Heart left ventricle (tissue), 16 donors: ENCODE results near the gene APOD. TPM values are rescaled to one million over a fixed set of nuclear protein-coding genes. Genes with fewer than 3 reads are reported as not detected.

ENCODE experiments used
- ATAC-seq, 4 donors: fragments of 200-7000 bp; cut with Tn5 transposase; one replicate each; pipeline ENCODE4 v1.9.1; 2020 to 2022; ENCODE audit warnings: moderate library complexity in 4 of 4, mild to moderate bottlenecking in 3 of 4, moderate number of reproducible peaks in 1 of 4
- DNase-seq, 5 donors: peaks; one replicate each; pipeline ENCODE4 v3.0.0-alpha.2; 2020
- H3K27ac ChIP-seq, 12 donors: fragments of 200-600 bp; sonication (generic) in 4 of 12; one replicate each; pipeline versions ENCODE4 v1.5.0 to v1.8.0; 2016 to 2022; ENCODE audit warnings: mild to moderate bottlenecking in 2 of 12
- H3K27me3 ChIP-seq, 9 donors: fragments of 200-600 bp; sonication (generic) in 2 of 9; one replicate each; pipeline versions ENCODE4 v1.5.1 to v1.8.0; 2016 to 2022; ENCODE audit warnings: mild to moderate bottlenecking in 3 of 9
- H3K36me3 ChIP-seq, 9 donors: fragments of 200-600 bp; sonication (generic) in 2 of 9; one replicate each; pipeline versions ENCODE4 v1.5.0 to v1.8.0; 2018 to 2022; ENCODE audit warnings: mild to moderate bottlenecking in 2 of 9
- H3K4me1 ChIP-seq, 12 donors: fragments of 200-600 bp; sonication (generic) in 4 of 12; one replicate each; pipeline versions ENCODE4 v1.5.0 to v1.8.0; 2016 to 2022; ENCODE audit warnings: mild to moderate bottlenecking in 3 of 12
- H3K4me3 ChIP-seq, 12 donors: fragments of 200-600 bp; sonication (generic) in 4 of 12; one replicate each; pipeline versions ENCODE4 v1.5.0 to v1.8.0; 2017 to 2022; ENCODE audit warnings: mild to moderate bottlenecking in 9 of 12, moderate library complexity in 4 of 12
- H3K9me3 ChIP-seq, 12 donors: fragments of 200-600 bp; sonication (generic) in 4 of 12; one replicate each; pipeline versions ENCODE4 v1.5.0 to v1.8.0; 2016 to 2022; ENCODE audit warnings: mild to moderate bottlenecking in 1 of 12
- CTCF ChIP-seq, 12 donors: fragments of 200-600 bp; sonication (generic) in 4 of 12; IDR thresholded peaks; one replicate each; pipeline versions ENCODE4 v1.5.0 to v1.8.0; 2018 to 2022; ENCODE audit warnings: antibody characterized with exemption in 12 of 12, mild to moderate bottlenecking in 5 of 12
- POLR2A ChIP-seq, 2 donors: fragments of 450-650 bp; IDR thresholded peaks; one replicate each; pipeline ENCODE4 v1.6.1; 2017; ENCODE audit warnings: antibody characterized with exemption in 2 of 2, mild to moderate bottlenecking in 2 of 2, moderate library complexity in 2 of 2
- WGBS, 4 donors: extraction: QIAGEN DNeasy Blood & Tissue Kit in 2 of 4; methylation state at CpG; one replicate each; pipeline versions ENCODE4 v1.1.5 to v1.1.7; 2013 to 2018; 5-methylcytosine and 5-hydroxymethylcytosine counted together
- intact Hi-C, 10 donors: fragments of 100-400 bp; cut with DNase I; formaldehyde crosslinking; loops; one replicate each; pipeline versions ENCODE4 v1.11.1 to v1.14.2; 2022
- polyA plus RNA-seq, 2 donors: library from polyadenylated mRNA; stranded (reverse); fragments of 200-250 nt; gene quantifications; one replicate each; pipeline ENCODE4 v1.2.3, GENCODE V29; 2013
- total RNA-seq, 9 donors: library from RNA; depleted of rRNA in 2 of 9; stranded (reverse); fragments of >200 nt in 2 of 9; fragmentation: NEBNext Ultra II Directional in 3 of 9; extraction: Animal tissue kit (Norgen Biotek cat#: 25700) in 3 of 9; gene quantifications; one replicate each; pipeline versions ENCODE4 v1.1.0 to v1.2.4, GENCODE V29; 2016 to 2023
- donor health status: ischemic (EF 13 %, LVEDD 7.1; RV severe dilation, severe dysfunction).
- donor health status: healthy with polysubstance abuse.
- donor health status: DM: no; HTN: yes; CAD: no.
- donor health status: DM: no; HTN: no; CAD: no.
- donor health status: ischemic (EF 25% LVEDD 6.9; RV normal size, moderate dysfunction).
- donor health status: ischemic (EF 25% LVEDD 5.7; RV mildly dilated, moderate dysfunction).
- donor health status: healthy.
- donor health status: DM: yes; HTN: yes; CAD: no.
- donor health status: ischemic (EF 35%, LVEDD 5.7; RV mildly dilated, moderate dysfunction).
- donor health status: nonischemic (EF 11% LVEDD 7.7; RV severe dilation, severe dysfunction).
- donor health status: DM: yes; HTN: yes; CAD: no.
- donor health status: PGD.
- donor health status: ischemic (EF 29% LVEDD 5.4; RV normal size, mild dysfunction).
- donor health status: nonischemic (EF 23%, LVEDD 6.1; RV moderate dilation, normal function).

Gene APOD
- total and polyA plus RNA-seq, 11 donors, result 101 to 1,096 (median 214) TPM

GRCh38 chr3:195580744-195581443 lies 2.8 kb downstream of the APOD start:
- intact Hi-C loops, result no loop called here
- H3K9me3 ChIP-seq, result no peaks in the 10 kb centered on the region
- TF ChIP-seq POLR2A (IDR thresholded peaks at IDR 0.05), result no peak
- TF ChIP-seq CTCF (IDR thresholded peaks at IDR 0.05), result no peak
- peaks cover 0 to 29% (median 9%) of the 10 kb centered on the region in 12 donors for H3K4me1 ChIP-seq
- DNase-seq, result no peak
- ATAC-seq, result no peak
- H3K27me3 ChIP-seq, result peaks cover 0 to 10% (median 0%) of the 10 kb centered on the region in 9 donors
- H3K36me3 ChIP-seq, result peaks cover 0 to 37% (median 4%) of the 10 kb centered on the region in 9 donors
- H3K4me3 ChIP-seq, result peak overlapping the region in 7 of 12 donors; percentile 34 to 55 (median 41)
- peak overlapping the region in 3 of 12 donors; percentile 12 to 49 (median 18) for H3K27ac ChIP-seq
- WGBS, 4 donors, result 47 to 58% (median 51%) methylated on average over 6 of the region's 6 CpGs

- peaks cover 0 to 25% (median 9%) of the 10 kb centered on the region in 12 donors for H3K4me1 ChIP-seq
- TF ChIP-seq CTCF (IDR thresholded peaks at IDR 0.05), result no peak
- TF ChIP-seq POLR2A (IDR thresholded peaks at IDR 0.05), result no peak
- peaks cover 0 to 5% (median 0%) of the 10 kb centered on the region in 12 donors for H3K9me3 ChIP-seq
- peak overlapping the region in 1 of 12 donors; percentile 5 for H3K4me3 ChIP-seq
- H3K27me3 ChIP-seq, result no peaks in the 10 kb centered on the region
- H3K36me3 ChIP-seq, result peaks cover 0 to 46% (median 4%) of the 10 kb centered on the region in 9 donors
- intact Hi-C loops, result no loop called here
- ATAC-seq (no peak), DNase-seq (no peak)
- H3K27ac ChIP-seq, result no peak overlapping the region
- WGBS, 4 donors, result 94 to 98% (median 97%) methylated on average over 12 of the region's 12 CpGs
Measured at GRCh38 chr3:195579281-195579680, 4.5 kb downstream of the APOD start.

GRCh38 chr3:195578565-195578964 lies 5.2 kb downstream of the APOD start:
- Histone ChIP-seq H3K36me3 (peaks cover 0 to 47% (median 4%) of the 10 kb centered on the region in 9 donors), H3K27ac (no peak overlapping the region), H3K4me1 (peaks cover 0 to 25% (median 6%) of the 10 kb centered on the region in 12 donors), H3K4me3 (no peak overlapping the region), H3K9me3 (peaks cover 0 to 5% (median 0%) of the 10 kb centered on the region in 12 donors), H3K27me3 (no peaks in the 10 kb centered on the region)
- DNase-seq, result no peak
- no peak for ATAC-seq
- intact Hi-C loops, result no loop called here
- no peak for TF ChIP-seq CTCF (IDR thresholded peaks at IDR 0.05)
- TF ChIP-seq POLR2A (IDR thresholded peaks at IDR 0.05), result no peak
- WGBS, 4 donors, result 81 to 90% (median 87%) methylated on average over 4 to 6 of the region's 6 CpGs

- no peak for DNase-seq
- H3K4me3 ChIP-seq, result no peak overlapping the region
Measured at GRCh38 chr3:195577645-195578177, 6.0 kb downstream of the APOD start.

More at GRCh38 chr3:195577645-195578177, 6.0 kb downstream of the APOD start:
- no peak for ATAC-seq
- TF ChIP-seq POLR2A (IDR thresholded peaks at IDR 0.05), result no peak
- no peak for TF ChIP-seq CTCF (IDR thresholded peaks at IDR 0.05)
- Histone ChIP-seq H3K36me3 (peaks cover 0 to 56% (median 6%) of the 10 kb centered on the region in 9 donors), H3K9me3 (peaks cover 0 to 5% (median 0%) of the 10 kb centered on the region in 12 donors), H3K4me1 (peaks cover 0 to 20% (median 3%) of the 10 kb centered on the region in 12 donors), H3K27me3 (no peaks in the 10 kb centered on the region), H3K27ac (no peak overlapping the region)
- 79 to 91% (median 81%) methylated on average over 9 of the region's 9 CpGs for WGBS, 4 donors
- intact Hi-C loops, result no loop called here
